ENCODE measurements around the gene MTMR3. TPM values are rescaled to one million over a fixed set of nuclear protein-coding genes. Genes with fewer than 3 reads are reported as not detected.

MTMR3 gene
- total and polyA plus RNA-seq, 2 of the 8 experiments (the other 6 are each of a cell fraction or from before 2014, with no cell fraction given): 16.9 to 18.5 TPM

- Histone ChIP-seq H2BK120ac (replicated peaks; ENCODE audit: low read depth, low read length) (no peak overlapping the region), H3K4me2 (ENCODE audit: insufficient read depth in 1 of 2, low read depth in 2 of 2, low read length in 2 of 2) (no peak overlapping the region), H3K4ac (replicated peaks; ENCODE audit: insufficient read length, low read depth, low read length) (no peak overlapping the region), H2BK20ac (ENCODE audit: low read length) (no peak overlapping the region), H2BK12ac (ENCODE audit: low read depth, low read length) (no peak overlapping the region), H3K23me2 (ENCODE audit: low read depth, low read length) (no peaks in the 10 kb centered on the region), H3K23ac (ENCODE audit: insufficient read length) (no peak overlapping the region), H3K27ac (ENCODE audit: low read depth, low read length) (no peak overlapping the region), H2AK5ac (ENCODE audit: low read depth, low read length) (no peak overlapping the region), H4K20me1 (replicated peaks in 1 of 2; ENCODE audit: control insufficient read depth in 1 of 2, insufficient read depth in 2 of 2, low read length in 2 of 2) (no peaks in the 10 kb centered on the region), H4K91ac (replicated peaks; ENCODE audit: insufficient read length, low read length) (no peak overlapping the region), H3K4me3 (ENCODE audit: extremely low read depth in 1 of 4, insufficient read depth in 2 of 4, low read depth in 3 of 4, low read length in 4 of 4) (no peak overlapping the region), H3K4me1 (replicated peaks in 1 of 4; ENCODE audit: control insufficient read depth in 3 of 4, insufficient read depth in 4 of 4, low read length in 3 of 4) (no peaks in the 10 kb centered on the region), H2BK15ac (ENCODE audit: low read length) (no peak overlapping the region), H3K18ac (ENCODE audit: extremely low read depth, low read length) (no peak overlapping the region; the same call in 1 of the 2 replicates), H3K9ac (replicated peaks in 1 of 4; ENCODE audit: extremely low read depth in 1 of 4, low read depth in 3 of 4, low read length in 3 of 4) (no peak overlapping the region), H3K79me2 (ENCODE audit: control insufficient read depth in 1 of 2, insufficient read depth in 2 of 2, low read length in 2 of 2) (no peaks in the 10 kb centered on the region), H3K27me3 (replicated peaks in 1 of 4; ENCODE audit: control insufficient read depth in 3 of 4, extremely low read depth in 1 of 4, insufficient read depth in 3 of 4, low read length in 3 of 4) (no peaks in the 10 kb centered on the region), H3K9me3 (ENCODE audit: insufficient read depth in 2 of 2, low read depth in 1 of 2, low read length in 1 of 2) (no peaks in the 10 kb centered on the region), H4K8ac (ENCODE audit: extremely low read depth, insufficient read depth, low read length) (no peak overlapping the region), H3K36me3 (ENCODE audit: control insufficient read depth in 2 of 4, insufficient read depth in 4 of 4, low read length in 3 of 4) (no peaks in the 10 kb centered on the region), H3K79me1 (ENCODE audit: low read depth, low read length) (no peaks in the 10 kb centered on the region), H2AFZ (ENCODE audit: low read length) (no peak overlapping the region), H3K56ac (replicated peaks; ENCODE audit: insufficient read length, low read depth, low read length) (no peak overlapping the region), H4K5ac (ENCODE audit: insufficient read length, low read depth, low read length) (no peak overlapping the region), H2BK5ac (ENCODE audit: low read depth, low read length) (no peak overlapping the region), H3K14ac (ENCODE audit: insufficient read length) (no peak overlapping the region)
- no peak for DNase-seq (ENCODE audit: low read depth in 1 of 2, low spot score in 2 of 2)
- CTCF ChIA-PET (ENCODE audit: partially characterized antibody): interaction anchor here (0.9 to 1.4 kb wide), 6 partner anchors 9 to 434 kb away, joined by 3 to 4 read pairs (median 4); no protein-coding TSS in a partner anchor
- TF ChIP-seq CTCF (IDR thresholded peaks at IDR 0.05; ENCODE audit: control extremely low read depth in 1 of 3, insufficient read depth in 1 of 3, low read depth in 1 of 3, low read length in 3 of 3) (no peak), EP300 (IDR thresholded peaks at IDR 0.05; ENCODE audit: borderline replicate concordance in 1 of 2, low read depth in 2 of 2, low read length in 2 of 2) (no peak), TBP (IDR thresholded peaks at IDR 0.05; ENCODE audit: low read depth, low read length) (no peak), NRF1 (IDR thresholded peaks at IDR 0.05; ENCODE audit: low read depth, low read length) (no peak)
- WGBS, 2 experiments (ENCODE audit: extremely low coverage in 1 of 2, insufficient coverage in 1 of 2, insufficient read length in 1 of 2, insufficient replicate concordance in 2 of 2, low coverage in 1 of 2, low lambda C conversion rate in 2 of 2, missing lambda C conversion rate in 1 of 2): 88% methylated on average over 20 of the region's 21 CpGs; no CpG with 5 or more reads in 1 of the 2 experiments
- POLR2A ChIA-PET (ENCODE audit: partially characterized antibody): interaction anchor here (0.6 kb wide), 1 partner anchor 259 kb away, joined by 5 read pairs; no protein-coding TSS in a partner anchor
- no peak for FAIRE-seq
These were observed 163.1 kb downstream of the MTMR3 start for GRCh38 chr22:30045901-30046715.
